SK-N-SH (cell line): ENCODE data around the gene C7orf25. TPM values are rescaled to one million over a fixed set of nuclear protein-coding genes. Genes with fewer than 3 reads are reported as not detected.

Experiments used
- CTCF ChIA-PET: fragments of 300-600, 350-600 bp; formaldehyde crosslinking; extraction: SDS; loops from one replicate; lab custom pipeline; 2021; lab: Yijun Ruan, JAX
- POLR2A ChIA-PET: fragments of 350-600 bp; sonication (Branson Sonifier 250); formaldehyde crosslinking; extraction: SDS; loops from one replicate; lab custom pipeline; 2020; ENCODE audit warnings: antibody characterized with exemption, inconsistent platforms; lab: Yijun Ruan, JAX
- DNase-seq: peaks from one replicate; pipeline ENCODE4 v3.0.0; 2012
- H2AFZ ChIP-seq: fragments of 200-600 bp; sonication (generic); 2 replicates; pipeline ENCODE4 v1.8.1; 2016; ENCODE audit warnings: antibody characterized with exemption, mild to moderate bottlenecking, low read depth
- H3F3A ChIP-seq: fragments of 200-600 bp; sonication (generic); replicated peaks from 2 replicates; pipeline ENCODE3; 2016; ENCODE audit warnings: antibody characterized with exemption, mild to moderate bottlenecking; ENCODE audit not compliant: insufficient read depth
- H3K27ac ChIP-seq, 2 experiments: fragments of 200-500 bp in 1 of 2; fragments of 200-600 bp in 1 of 2; sonication (Bioruptor generic) in 1 of 2; sonication (generic), shearing (Covaris generic) in 1 of 2; 2 replicates each; pipeline versions ENCODE4 v1.5.1 to v1.6.1; 2014 to 2016; ENCODE audit warnings: low read depth in 2 of 2, inconsistent platforms in 1 of 2, low read length in 1 of 2, mild to moderate bottlenecking in 1 of 2, mixed read lengths in 1 of 2
- H3K27me3 ChIP-seq: fragments of 200-600 bp; sonication (generic), shearing (Covaris generic); 2 replicates; pipeline ENCODE4 v1.6.1; 2016; ENCODE audit warnings: mixed run types; ENCODE audit not compliant: insufficient read depth
- H3K36me3 ChIP-seq, 2 experiments: fragments of 200-500 bp in 1 of 2; fragments of 200-600 bp in 1 of 2; sonication (Bioruptor generic) in 1 of 2; sonication (generic) in 1 of 2; replicated peaks in 1 of 2; 2 replicates each; pipeline versions ENCODE3 to v1.5.1; 2014 to 2016; ENCODE audit warnings: low read length in 1 of 2, mild to moderate bottlenecking in 1 of 2; ENCODE audit not compliant: insufficient read depth in 2 of 2, control insufficient read depth in 1 of 2
- H3K4me1 ChIP-seq, 2 experiments: fragments of 200-500 bp in 1 of 2; fragments of 200-600 bp in 1 of 2; sonication (Bioruptor generic) in 1 of 2; sonication (generic), shearing (Covaris generic) in 1 of 2; 2 replicates each; pipeline versions ENCODE4 v1.5.1 to v1.6.1; 2014 to 2016; ENCODE audit warnings: low read depth in 1 of 2, low read length in 1 of 2, mixed run types in 1 of 2; ENCODE audit not compliant: insufficient read depth in 2 of 2, control insufficient read depth in 1 of 2
- H3K4me2 ChIP-seq: fragments of 200-600 bp; sonication (generic), shearing (Covaris generic); 2 replicates; pipeline ENCODE4 v1.6.1; 2017; ENCODE audit warnings: mixed run types
- H3K4me3 ChIP-seq, 2 experiments: fragments of 200-500 bp in 1 of 2; fragments of 200-600 bp in 1 of 2; sonication (Bioruptor generic) in 1 of 2; sonication (generic), shearing (Covaris generic) in 1 of 2; 2 replicates each; pipeline versions ENCODE4 v1.5.1 to v1.8.1; 2014 to 2016; ENCODE audit warnings: low read depth in 2 of 2, inconsistent platforms in 1 of 2, low read length in 1 of 2, mild to moderate bottlenecking in 1 of 2, mixed read lengths in 1 of 2, moderate library complexity in 1 of 2
- H3K79me2 ChIP-seq: fragments of 200-600 bp; sonication (generic); 2 replicates; pipeline ENCODE4 v1.8.1; 2017; ENCODE audit warnings: mild to moderate bottlenecking; ENCODE audit not compliant: insufficient read depth
- H3K9ac ChIP-seq: fragments of 200-600 bp; sonication (generic); 2 replicates; pipeline ENCODE4 v1.6.1; 2017; ENCODE audit warnings: mixed run types
- H3K9me2 ChIP-seq: fragments of 200-600 bp; sonication (generic); 2 replicates; pipeline ENCODE4 v1.6.1; 2017; ENCODE audit warnings: mixed run types
- H3K9me3 ChIP-seq: fragments of 200-600 bp; sonication (generic); 2 replicates; pipeline ENCODE4 v1.6.1; 2017; ENCODE audit warnings: mixed run types, mild to moderate bottlenecking, moderate library complexity
- H4K20me1 ChIP-seq: fragments of 200-600 bp; sonication (generic); 2 replicates; pipeline ENCODE4 v1.6.1; 2017; ENCODE audit warnings: mild to moderate bottlenecking, mixed run types; ENCODE audit not compliant: insufficient read depth
- CHD2 ChIP-seq: fragments of 150-350 bp; IDR thresholded peaks from 2 replicates; pipeline ENCODE4 v1.6.1; 2018; ENCODE audit warnings: low read length; ENCODE audit not compliant: partially characterized antibody
- ELF1 ChIP-seq: IDR thresholded peaks from 2 replicates; pipeline ENCODE4 v1.4.0; 2012
- FOXJ3 ChIP-seq: sonication (generic); formaldehyde crosslinking; IDR thresholded peaks from 2 replicates; pipeline ENCODE4 v1.5.1; 2020; ENCODE audit warnings: mild to moderate bottlenecking, missing genetic modification reagents
- GABPA ChIP-seq: IDR thresholded peaks from 2 replicates; pipeline ENCODE4 v1.4.0; 2012; ENCODE audit warnings: low read depth, mild to moderate bottlenecking
- JUND ChIP-seq: IDR thresholded peaks from 2 replicates; pipeline ENCODE4 v1.4.0; 2012
- MAX ChIP-seq: IDR thresholded peaks from 2 replicates; pipeline ENCODE4 v1.4.0; 2012; ENCODE audit warnings: low read depth
- MEF2A ChIP-seq: IDR thresholded peaks from 2 replicates; pipeline ENCODE4 v1.4.0; 2012; ENCODE audit warnings: low read depth, borderline replicate concordance
- MXI1 ChIP-seq: IDR thresholded peaks from 2 replicates; pipeline ENCODE4 v1.6.1; 2012; ENCODE audit warnings: mild to moderate bottlenecking, low read depth, low read length, improper control_type of control experiment
- NFIC ChIP-seq: IDR thresholded peaks from 2 replicates; pipeline ENCODE4 v1.4.0; 2012; ENCODE audit warnings: borderline replicate concordance
- NRF1 ChIP-seq: IDR thresholded peaks from 2 replicates; pipeline ENCODE4 v1.6.1; 2012; ENCODE audit warnings: low read depth, mild to moderate bottlenecking, low read length
- POLR2AphosphoS5 ChIP-seq: IDR thresholded peaks from 2 replicates; pipeline ENCODE4 v1.6.1; 2012; ENCODE audit warnings: low read depth, low read length
- RAD21 ChIP-seq: IDR thresholded peaks from 2 replicates; pipeline ENCODE4 v1.6.1; 2012; ENCODE audit warnings: mild to moderate bottlenecking, low read length
- RXRA ChIP-seq: IDR thresholded peaks from 2 replicates; pipeline ENCODE4 v1.4.0; 2012; ENCODE audit warnings: low read depth, mild to moderate bottlenecking, borderline replicate concordance
- SMC3 ChIP-seq: IDR thresholded peaks from 2 replicates; pipeline ENCODE4 v1.6.1; 2012; ENCODE audit warnings: low read depth, low read length, improper control_type of control experiment
- TAF1 ChIP-seq: IDR thresholded peaks from 2 replicates; pipeline ENCODE4 v1.6.1; 2012; ENCODE audit warnings: low read depth, mild to moderate bottlenecking, low read length, moderate library complexity, borderline replicate concordance
- TEAD4 ChIP-seq: IDR thresholded peaks from 2 replicates; pipeline ENCODE4 v1.4.0; 2012; ENCODE audit warnings: mild to moderate bottlenecking, borderline replicate concordance; ENCODE audit not compliant: insufficient read depth
- WGBS: methylation state at CpG from one replicate; pipeline ENCODE4 v1.1.6; 2017; ENCODE audit warnings: low lambda C conversion rate; 5-methylcytosine and 5-hydroxymethylcytosine counted together
- polyA plus RNA-seq, 3 experiments: library from polyadenylated mRNA; depleted of rRNA; stranded (reverse); fragments of >200 nt; gene quantifications; 2 replicates each; pipeline ENCODE4 v1.2.3, GENCODE V29; 2012
- TF ChIP-seq, protein P1 (sequence below): IDR thresholded peaks from 2 replicates; pipeline ENCODE4 v1.4.0; 2012; ENCODE audit warnings: low read depth, borderline replicate concordance

C7orf25 gene
- polyA plus RNA-seq, 1 of the 3 experiments (the other 2 are of a cell fraction): 6.1 TPM

DNA sequence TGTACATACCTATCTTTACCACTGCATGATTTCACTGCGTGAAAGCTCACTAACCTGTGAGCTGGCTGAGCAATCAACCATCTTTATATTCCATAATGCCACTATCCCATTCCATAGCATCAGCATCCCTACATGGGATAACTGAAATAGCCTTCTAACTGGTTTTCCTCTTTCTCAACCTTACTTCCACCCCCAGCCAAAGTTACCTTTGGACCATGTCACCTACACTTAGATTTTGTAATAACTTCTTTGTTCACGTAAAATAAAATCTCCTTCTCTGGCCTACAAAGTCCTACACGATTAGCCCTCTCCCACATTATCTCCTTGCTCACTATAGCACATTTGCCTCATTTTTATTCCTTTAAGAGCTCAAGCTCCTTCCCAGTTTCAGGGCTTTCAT lies 17.6 kb upstream of the C7orf25 start:
- Histone ChIP-seq H3K4me2 (peak overlapping the region; percentile 81), H3K4me1 (peaks cover 0 to 19% of the 10 kb centered on the region in 2 experiments; a peak in 2 of 4 replicates), H3K79me2 (peaks cover 74% of the 10 kb centered on the region), H3K27ac (no peak overlapping the region), H3F3A (peaks cover 3% of the 10 kb centered on the region), H3K9ac (no peak overlapping the region), H3K4me3 (no peak overlapping the region), H3K9me3 (no peaks in the 10 kb centered on the region), H4K20me1 (peaks cover 29% of the 10 kb centered on the region), H3K36me3 (peaks cover 33 to 34% of the 10 kb centered on the region in 2 experiments), H3K9me2 (no peaks in the 10 kb centered on the region), H3K27me3 (no peaks in the 10 kb centered on the region), H2AFZ (no peak overlapping the region)
- CTCF ChIA-PET: interaction anchor here (0.9 to 7.8 kb wide), 8 partner anchors 10 to 179 kb away, joined by 3 to 81 read pairs (median 4); no protein-coding TSS in a partner anchor
- WGBS: 67% methylated on average over 3 of the region's 3 CpGs
- POLR2A ChIA-PET: no interaction called here
- DNase-seq: no peak
- no peak for TF ChIP-seq FOXJ3 (CRISPR knock-in tag)
- TF ChIP-seq MEF2A: no peak
- TF ChIP-seq JUND: no peak
- no peak for TF ChIP-seq NFIC
- TF ChIP-seq GABPA: no peak
- TF ChIP-seq, protein P1, sequence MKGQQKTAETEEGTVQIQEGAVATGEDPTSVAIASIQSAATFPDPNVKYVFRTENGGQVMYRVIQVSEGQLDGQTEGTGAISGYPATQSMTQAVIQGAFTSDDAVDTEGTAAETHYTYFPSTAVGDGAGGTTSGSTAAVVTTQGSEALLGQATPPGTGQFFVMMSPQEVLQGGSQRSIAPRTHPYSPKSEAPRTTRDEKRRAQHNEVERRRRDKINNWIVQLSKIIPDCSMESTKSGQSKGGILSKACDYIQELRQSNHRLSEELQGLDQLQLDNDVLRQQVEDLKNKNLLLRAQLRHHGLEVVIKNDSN: no peak

DNA sequence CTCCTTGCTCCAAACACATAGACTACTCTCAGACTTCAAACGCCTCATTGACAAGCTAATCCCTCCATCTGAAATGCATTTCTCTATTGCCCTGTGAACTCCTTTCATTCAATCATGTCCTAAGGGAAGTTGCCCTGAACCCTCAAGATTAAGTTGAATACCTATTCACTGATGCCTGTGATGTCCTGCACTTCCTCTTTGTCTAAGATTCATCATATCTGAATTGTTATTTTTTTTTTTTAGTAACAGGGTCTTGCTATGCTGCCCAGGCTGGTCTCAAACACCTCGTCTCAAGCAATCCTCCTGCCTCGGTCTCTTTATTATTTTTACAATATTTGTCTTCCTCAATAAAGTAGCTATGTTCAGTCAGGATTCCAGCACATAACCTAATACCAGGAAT lies 16.9 kb upstream of the C7orf25 start:
- no peak for DNase-seq
- CTCF ChIA-PET: interaction anchor here (0.8 to 7.8 kb wide), 6 partner anchors 10 to 526 kb away, joined by 3 to 81 read pairs (median 3); no protein-coding TSS in a partner anchor
- peaks cover 35 to 37% of the 10 kb centered on the region in 2 experiments for H3K36me3 ChIP-seq

DNA sequence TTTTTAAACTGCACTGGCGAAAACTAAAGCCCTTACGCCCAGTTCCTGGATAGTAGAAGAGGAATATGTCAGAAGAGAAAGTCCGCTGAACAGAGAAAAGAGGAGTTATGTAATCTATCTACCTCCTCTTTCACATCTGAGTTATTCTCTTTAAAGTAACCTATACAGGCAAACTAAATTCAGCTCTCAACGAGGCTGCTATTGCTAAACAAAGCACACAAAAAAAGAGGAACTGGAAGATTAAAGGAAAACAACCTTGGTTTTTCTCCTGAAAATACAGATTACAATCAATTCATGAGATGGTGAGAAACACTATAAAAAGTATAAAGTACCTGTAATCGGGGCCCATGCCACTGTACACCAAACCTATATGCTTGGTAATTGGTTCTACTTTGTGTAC lies 14.3 kb upstream of the C7orf25 start:
- Histone ChIP-seq H3K36me3 (peaks cover 61 to 62% of the 10 kb centered on the region in 2 experiments), H3K4me2 (no peak overlapping the region), H4K20me1 (peaks cover 29% of the 10 kb centered on the region), H3K9ac (no peak overlapping the region), H3K9me2 (no peaks in the 10 kb centered on the region), H3K79me2 (peaks cover 43% of the 10 kb centered on the region), H2AFZ (no peak overlapping the region), H3K27ac (no peak overlapping the region), H3K9me3 (no peaks in the 10 kb centered on the region), H3K4me3 (no peak overlapping the region), H3K4me1 (peaks cover 0 to 10% of the 10 kb centered on the region in 2 experiments; a peak in 2 of 4 replicates), H3F3A (peaks cover 7% of the 10 kb centered on the region), H3K27me3 (no peaks in the 10 kb centered on the region)
- ChIA-PET CTCF (interaction anchor here (0.9 to 7.8 kb wide), 4 partner anchors 10 to 912 kb away, joined by 3 to 81 read pairs (median 3); no protein-coding TSS in a partner anchor), POLR2A (no interaction called here)
- WGBS: 82% methylated on average over 5 of the region's 5 CpGs
- DNase-seq: no peak
- TF ChIP-seq JUND (no peak), ELF1 (no peak), RXRA (no peak), RAD21 (no peak), MAX (no peak), NRF1 (no peak)

More for the DNA sequence above, 16.9 kb upstream of the C7orf25 start:
- POLR2A ChIA-PET: no interaction called here
- peaks cover 3% of the 10 kb centered on the region for H3F3A ChIP-seq
- no peak overlapping the region for H2AFZ ChIP-seq
- H3K4me2 ChIP-seq: no peak overlapping the region
- H3K27ac ChIP-seq: no peak overlapping the region
- H3K9me3 ChIP-seq: no peaks in the 10 kb centered on the region
- no peak overlapping the region for H3K4me3 ChIP-seq
- H3K79me2 ChIP-seq: peaks cover 67% of the 10 kb centered on the region
- H4K20me1 ChIP-seq: peaks cover 29% of the 10 kb centered on the region
- H3K4me1 ChIP-seq: peaks cover 0 to 18% of the 10 kb centered on the region in 2 experiments; a peak in 2 of 4 replicates
- WGBS: 65% methylated on average over 3 of the region's 3 CpGs
- no peaks in the 10 kb centered on the region for H3K9me2 ChIP-seq
- TF ChIP-seq TAF1 (no peak), NRF1 (no peak), SMC3 (no peak), NFIC (no peak), POLR2AphosphoS5 (no peak), MXI1 (no peak), MEF2A (no peak), TEAD4 (no peak), CHD2 (no peak)
- H3K9ac ChIP-seq: no peak overlapping the region
- H3K27me3 ChIP-seq: no peaks in the 10 kb centered on the region
